ENCODE data around the gene WDR5.

GRCh38 chr9:134206311-134207300 is 70.7 kb downstream of the WDR5 start:
- TF ChIP-seq, protein P1, sequence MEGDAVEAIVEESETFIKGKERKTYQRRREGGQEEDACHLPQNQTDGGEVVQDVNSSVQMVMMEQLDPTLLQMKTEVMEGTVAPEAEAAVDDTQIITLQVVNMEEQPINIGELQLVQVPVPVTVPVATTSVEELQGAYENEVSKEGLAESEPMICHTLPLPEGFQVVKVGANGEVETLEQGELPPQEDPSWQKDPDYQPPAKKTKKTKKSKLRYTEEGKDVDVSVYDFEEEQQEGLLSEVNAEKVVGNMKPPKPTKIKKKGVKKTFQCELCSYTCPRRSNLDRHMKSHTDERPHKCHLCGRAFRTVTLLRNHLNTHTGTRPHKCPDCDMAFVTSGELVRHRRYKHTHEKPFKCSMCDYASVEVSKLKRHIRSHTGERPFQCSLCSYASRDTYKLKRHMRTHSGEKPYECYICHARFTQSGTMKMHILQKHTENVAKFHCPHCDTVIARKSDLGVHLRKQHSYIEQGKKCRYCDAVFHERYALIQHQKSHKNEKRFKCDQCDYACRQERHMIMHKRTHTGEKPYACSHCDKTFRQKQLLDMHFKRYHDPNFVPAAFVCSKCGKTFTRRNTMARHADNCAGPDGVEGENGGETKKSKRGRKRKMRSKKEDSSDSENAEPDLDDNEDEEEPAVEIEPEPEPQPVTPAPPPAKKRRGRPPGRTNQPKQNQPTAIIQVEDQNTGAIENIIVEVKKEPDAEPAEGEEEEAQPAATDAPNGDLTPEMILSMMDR (IDR thresholded peaks at IDR 0.05): no peak
- no peak for TF ChIP-seq POLR2A (IDR thresholded peaks at IDR 0.05)
- no peak for TF ChIP-seq EP300 (IDR thresholded peaks at IDR 0.05)
